NCI-H2227 (cell line): ENCODE data around the gene GPR108.

Experiments used
- DNase-seq: peaks from one replicate; lab custom pipeline; 2025; ENCODE audit not compliant: unreplicated experiment; lab: John Stamatoyannopoulos, UW

Gene GPR108

GRCh38 chr19:6737873-6738786 lies 750 bp upstream of the GPR108 start:
- DNase-seq: peak; percentile 40

- DNase-seq: no peak
Observed at GRCh38 chr19:6736917-6737283, 480 bp downstream of the GPR108 start.

GRCh38 chr19:6736169-6736916 lies 1.0 kb downstream of the GPR108 start:
- DNase-seq: peak; percentile 75

GRCh38 chr19:6735181-6735911 lies 2.0 kb downstream of the GPR108 start:
- DNase-seq: no peak

GRCh38 chr19:6734096-6734696 lies 3.2 kb downstream of the GPR108 start:
- no peak for DNase-seq

- no peak for DNase-seq
Observed at GRCh38 chr19:6733338-6734095, 3.9 kb downstream of the GPR108 start.

GRCh38 chr19:6732803-6733337 lies 4.5 kb downstream of the GPR108 start:
- DNase-seq: no peak

- DNase-seq: no peak
Observed at GRCh38 chr19:6731822-6732221, 5.6 kb downstream of the GPR108 start.

GRCh38 chr19:6730941-6731670 lies 6.3 kb downstream of the GPR108 start:
- no peak for DNase-seq

GRCh38 chr19:6730153-6730804 lies 7.1 kb downstream of the GPR108 start:
- no peak for DNase-seq

GRCh38 chr19:6729573-6730152 lies 7.7 kb downstream of the GPR108 start:
- DNase-seq: no peak

GRCh38 chr19:6728346-6728745 lies 9.0 kb downstream of the GPR108 start:
- DNase-seq: no peak

- DNase-seq: no peak
Observed at GRCh38 chr19:6725513-6726231, 11.7 kb downstream of the GPR108 start.

- DNase-seq: no peak
Observed at GRCh38 chr19:6724631-6725492, 12.5 kb downstream of the GPR108 start.

- DNase-seq: no peak
Observed at GRCh38 chr19:6723738-6724137, 13.6 kb downstream of the GPR108 start.

GRCh38 chr19:6723108-6723618 lies 14.2 kb downstream of the GPR108 start:
- no peak for DNase-seq

GRCh38 chr19:6721773-6722172 lies 15.6 kb downstream of the GPR108 start:
- DNase-seq: no peak
